Measurements from ENCODE around the gene RASAL3.

GRCh38 chr19:15507068-15508034 is 43.0 kb upstream of the RASAL3 start:
- TF ChIP-seq CTCF (IDR thresholded peaks at IDR 0.05; ENCODE audit: borderline replicate concordance, extremely low read depth, low read length, poor library complexity, severe bottlenecking) = no peak
- no peak for TF ChIP-seq EZH2 (IDR thresholded peaks at IDR 0.05; ENCODE audit: borderline replicate concordance, low read depth, low read length, severe bottlenecking)

Measured in DND-41 (cell line).